Stimulated activated naive CD4-positive, alpha-beta T cell treated with Interleukin-2 at 50 U/mL for 16 hours (primary cell): ENCODE results near the gene RCBTB1.

Source experiments
- DNase-seq: peaks from one replicate; lab custom pipeline; 2025; lab: John Stamatoyannopoulos, UW

The RCBTB1 gene

GRCh38 chr13:49512578-49512977 is 72.8 kb downstream of the RCBTB1 start:
- DNase-seq, result no peak

DNA sequence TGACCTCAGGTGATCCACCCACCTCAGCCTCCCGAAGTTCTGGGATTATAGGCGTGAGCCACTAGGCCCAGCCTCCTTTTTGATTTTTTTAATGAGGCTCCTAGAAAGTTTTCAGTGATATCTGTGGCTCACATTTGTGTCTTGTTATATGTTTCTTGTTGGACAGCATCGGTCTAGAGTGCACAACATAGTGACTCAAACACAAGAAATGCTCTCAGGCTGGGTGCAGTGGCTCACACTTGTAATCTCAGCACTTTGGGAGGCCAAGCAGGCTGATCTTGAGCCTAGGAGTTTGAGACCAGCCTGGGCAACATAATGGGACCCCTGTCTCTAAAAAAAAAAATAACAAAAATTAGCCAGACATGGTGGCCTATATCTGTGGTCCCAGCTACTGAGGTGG is 81.4 kb downstream of the RCBTB1 start:
- no peak for DNase-seq

DNA sequence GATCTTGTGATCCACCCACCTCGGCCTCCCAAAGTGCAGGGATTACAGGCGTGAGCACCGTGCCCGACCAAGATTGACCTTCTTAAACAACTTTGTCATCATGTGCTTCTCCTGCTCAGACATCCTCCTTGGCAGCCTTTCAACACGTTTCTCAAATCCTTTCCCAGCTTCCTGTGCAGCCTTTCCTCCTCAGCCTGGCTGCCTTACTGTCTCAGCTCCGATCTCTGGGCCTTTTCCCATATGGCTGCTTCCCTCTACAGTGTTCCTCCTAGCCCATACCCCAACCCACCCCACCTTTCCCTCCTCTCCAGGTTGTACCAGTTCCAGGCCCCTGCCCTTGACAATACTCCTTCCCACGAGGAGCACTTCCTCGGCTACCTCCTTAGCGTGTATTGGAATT is 82.4 kb downstream of the RCBTB1 start:
- DNase-seq, result no peak

DNA sequence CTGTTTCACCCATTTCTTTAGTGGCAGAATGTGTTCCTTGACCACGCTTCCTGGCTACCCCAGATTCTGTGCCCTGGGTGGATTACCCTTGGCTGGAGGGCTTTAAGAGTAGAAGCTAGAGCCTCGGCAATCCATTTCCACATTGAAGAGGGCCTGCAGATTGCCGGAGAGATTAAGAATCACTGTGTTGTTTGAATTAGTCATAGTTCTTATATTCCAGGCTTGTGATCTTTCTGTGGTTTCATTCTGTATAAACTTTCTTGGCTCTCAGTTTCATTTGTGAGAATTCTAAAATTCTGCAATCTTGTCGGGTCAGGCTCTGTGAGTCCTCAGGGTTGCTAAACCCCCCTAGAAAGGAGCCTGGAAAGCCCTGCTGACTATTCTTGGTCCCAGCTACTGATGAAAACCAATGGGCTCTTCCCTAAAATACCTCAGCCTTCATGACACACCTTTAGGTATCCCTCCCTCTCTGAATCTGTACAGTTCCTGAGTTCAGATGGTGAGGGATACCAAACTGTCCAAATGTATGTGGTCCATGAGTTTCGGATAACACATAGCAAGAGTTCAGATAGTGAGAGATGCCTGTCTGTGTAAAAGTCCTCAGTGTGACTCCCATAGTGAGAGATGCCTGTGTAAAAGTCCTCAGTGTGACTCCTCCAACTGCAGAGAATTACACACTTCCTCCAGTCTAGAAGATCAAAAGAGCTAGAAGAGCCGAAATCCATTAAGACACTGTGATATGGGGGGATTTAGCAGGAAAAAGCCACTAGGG is 85.3 kb downstream of the RCBTB1 start:
- no peak for DNase-seq

GRCh38 chr13:49498206-49498605 is 87.2 kb downstream of the RCBTB1 start:
- no peak for DNase-seq

- no peak for DNase-seq
Observed at GRCh38 chr13:49497272-49497671, 88.1 kb downstream of the RCBTB1 start.

DNA sequence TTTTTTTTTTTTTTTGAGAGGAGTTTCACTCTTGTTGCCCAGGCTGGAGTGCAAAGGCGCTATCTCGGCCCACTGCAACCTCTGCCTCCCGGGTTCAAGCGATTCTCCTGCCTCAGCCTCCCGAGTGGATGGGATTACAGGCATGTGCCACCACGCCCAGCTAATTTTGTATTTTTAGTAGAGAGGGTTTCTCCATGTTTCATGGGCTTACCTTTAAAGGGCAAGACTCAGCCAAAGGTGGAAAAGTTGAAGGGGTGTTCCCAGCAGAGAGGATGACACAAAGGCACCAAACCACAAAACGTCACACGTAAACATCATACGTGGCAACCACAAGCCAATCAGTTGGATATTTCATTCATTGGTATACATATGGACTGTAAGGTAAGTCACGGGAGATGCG is 88.5 kb downstream of the RCBTB1 start:
- DNase-seq, result peak; percentile 45

GRCh38 chr13:49495783-49496762 is 89.3 kb downstream of the RCBTB1 start, which contains the start of gene PHF11:
PHF11 (plus strand) TSS chr13:49495953; CDS start chr13:49496002, 49 bp downstream.
- peak; percentile 90 for DNase-seq

DNA sequence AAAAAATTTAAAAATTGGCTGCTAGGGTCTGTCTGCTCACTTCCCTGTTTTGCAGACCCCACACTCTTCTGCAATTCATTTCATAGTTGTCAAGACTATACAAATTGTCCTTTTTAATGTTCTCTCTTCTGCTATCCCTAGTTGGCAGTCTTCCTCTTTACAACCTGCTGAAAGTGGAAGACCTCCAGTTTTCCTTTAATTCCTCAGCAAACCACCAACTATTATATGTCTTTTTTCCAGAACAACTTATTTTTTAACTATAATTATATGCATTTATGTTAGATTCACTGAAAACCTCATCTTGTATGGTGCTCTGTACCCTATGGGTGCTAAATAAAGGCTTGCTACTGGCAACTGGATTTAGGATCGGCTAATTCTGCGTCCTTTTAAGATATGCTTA is 90.7 kb downstream of the RCBTB1 start:
- no peak for DNase-seq

- no peak for DNase-seq
Observed at GRCh38 chr13:49488563-49488962, 96.8 kb downstream of the RCBTB1 start.
